Osteoblast (primary cell): ENCODE data around the gene IDUA. TPM values are rescaled to one million over a fixed set of nuclear protein-coding genes. Genes with fewer than 3 reads are reported as not detected.
"Not testable (repeated sequence)": the region's sequence is repeated elsewhere in the genome, so short reads cannot be mapped to it uniquely, and the experiment has no call there.

Source experiments
- DNase-seq: peaks from one replicate; pipeline ENCODE4 v3.0.0; 2011; ENCODE audit warnings: low spot score, mixed read lengths; ENCODE audit not compliant: insufficient read length; ENCODE audit errors: missing footprints
- H2AFZ ChIP-seq: 2 replicates; pipeline ENCODE4 v1.6.0; 2011; ENCODE audit warnings: mild to moderate bottlenecking, low read length
- H3K27ac ChIP-seq: 2 replicates; pipeline ENCODE4 v1.5.1; 2011; ENCODE audit warnings: mild to moderate bottlenecking, low read depth, low read length, moderate library complexity
- H3K27me3 ChIP-seq: 2 replicates; pipeline ENCODE4 v1.6.0; 2012; ENCODE audit warnings: mild to moderate bottlenecking, control low read depth, inconsistent platforms, low read length, moderate library complexity; ENCODE audit not compliant: insufficient read depth
- H3K36me3 ChIP-seq: 2 replicates; pipeline ENCODE4 v1.5.1; 2011; ENCODE audit warnings: mild to moderate bottlenecking, low read length, control low read depth, moderate library complexity; ENCODE audit not compliant: insufficient read depth
- H3K4me1 ChIP-seq: 2 replicates; pipeline ENCODE4 v1.5.1; 2011; ENCODE audit warnings: mild to moderate bottlenecking, low read length, control low read depth, moderate library complexity; ENCODE audit not compliant: insufficient read depth
- H3K4me2 ChIP-seq: 2 replicates; pipeline ENCODE4 v1.6.0; 2011; ENCODE audit warnings: mild to moderate bottlenecking, low read length; ENCODE audit not compliant: insufficient read depth
- H3K4me3 ChIP-seq: fragments of 200-600 bp; sonication (generic); 3 replicates; pipeline ENCODE4 v1.5.1; 2012; ENCODE audit warnings: mild to moderate bottlenecking, low read length, inconsistent platforms; ENCODE audit not compliant: insufficient read depth
- H3K79me2 ChIP-seq: 2 replicates; pipeline ENCODE4 v1.6.0; 2012; ENCODE audit warnings: mild to moderate bottlenecking, low read length, control low read depth, inconsistent platforms; ENCODE audit not compliant: insufficient read depth
- H3K9me3 ChIP-seq: 2 replicates; pipeline ENCODE4 v1.5.1; 2011; ENCODE audit warnings: low read depth, low read length, control low read depth
- H4K20me1 ChIP-seq: 2 replicates; pipeline ENCODE4 v1.6.0; 2012; ENCODE audit warnings: mild to moderate bottlenecking, low read length, control low read depth; ENCODE audit not compliant: insufficient read depth
- total RNA-seq: library from RNA; depleted of rRNA; stranded (reverse); fragments of >200 nt; gene quantifications from 2 replicates; pipeline ENCODE4 v1.2.3, GENCODE V29; 2012
- TF ChIP-seq, protein P1 (sequence below): IDR thresholded peaks from 2 replicates; pipeline ENCODE4 v1.5.1; 2011; ENCODE audit warnings: mild to moderate bottlenecking, low read depth, low read length, moderate library complexity; ENCODE audit errors: extremely low read depth

Gene IDUA
- total RNA-seq, 1 donor, result 26.4 TPM

GRCh38 chr4:1053080-1053661 lies 66.3 kb downstream of the IDUA start:
- TF ChIP-seq, protein P1, sequence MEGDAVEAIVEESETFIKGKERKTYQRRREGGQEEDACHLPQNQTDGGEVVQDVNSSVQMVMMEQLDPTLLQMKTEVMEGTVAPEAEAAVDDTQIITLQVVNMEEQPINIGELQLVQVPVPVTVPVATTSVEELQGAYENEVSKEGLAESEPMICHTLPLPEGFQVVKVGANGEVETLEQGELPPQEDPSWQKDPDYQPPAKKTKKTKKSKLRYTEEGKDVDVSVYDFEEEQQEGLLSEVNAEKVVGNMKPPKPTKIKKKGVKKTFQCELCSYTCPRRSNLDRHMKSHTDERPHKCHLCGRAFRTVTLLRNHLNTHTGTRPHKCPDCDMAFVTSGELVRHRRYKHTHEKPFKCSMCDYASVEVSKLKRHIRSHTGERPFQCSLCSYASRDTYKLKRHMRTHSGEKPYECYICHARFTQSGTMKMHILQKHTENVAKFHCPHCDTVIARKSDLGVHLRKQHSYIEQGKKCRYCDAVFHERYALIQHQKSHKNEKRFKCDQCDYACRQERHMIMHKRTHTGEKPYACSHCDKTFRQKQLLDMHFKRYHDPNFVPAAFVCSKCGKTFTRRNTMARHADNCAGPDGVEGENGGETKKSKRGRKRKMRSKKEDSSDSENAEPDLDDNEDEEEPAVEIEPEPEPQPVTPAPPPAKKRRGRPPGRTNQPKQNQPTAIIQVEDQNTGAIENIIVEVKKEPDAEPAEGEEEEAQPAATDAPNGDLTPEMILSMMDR, result no peak
- Histone ChIP-seq H3K27me3 (peaks cover 34% of the 10 kb centered on the region), H3K9me3 (no peaks in the 10 kb centered on the region), H3K4me2 (peak overlapping the region; percentile 8), H3K4me1 (peaks cover 17% of the 10 kb centered on the region), H4K20me1 (no peaks in the 10 kb centered on the region), H2AFZ (no peak overlapping the region), H3K36me3 (no peaks in the 10 kb centered on the region), H3K27ac (no peak overlapping the region), H3K79me2 (no peaks in the 10 kb centered on the region), H3K4me3 (peak overlapping the region; percentile 31)
- DNase-seq, result peak; percentile 95

- DNase-seq, H3K4me2 ChIP-seq, H4K20me1 ChIP-seq, H2AFZ ChIP-seq, H3K27ac ChIP-seq, H3K36me3 ChIP-seq, H3K9me3 ChIP-seq, H3K79me2 ChIP-seq, H3K4me3 ChIP-seq: not testable (repeated sequence)
- H3K4me1 ChIP-seq, result peaks cover 17% of the 10 kb centered on the region
- peaks cover 41% of the 10 kb centered on the region for H3K27me3 ChIP-seq
Measured at GRCh38 chr4:1053891-1054290, 67.0 kb downstream of the IDUA start.

Other genes starting within 250 kb of the IDUA start
- not detected in 2 replicates for gene CPLX1, start 160.9 kb upstream of the IDUA start, total RNA-seq
- gene GAK, start 54.7 kb upstream of the IDUA start, total RNA-seq, result 45.7 and 48.9 TPM in 2 replicates
- gene TMEM175, start 54.6 kb upstream of the IDUA start, total RNA-seq, result 12.4 and 13.8 TPM in 2 replicates
- 10.3 and 15.2 TPM in 2 replicates for gene DGKQ, start 13.5 kb upstream of the IDUA start, total RNA-seq
- 0.36 and 0.59 TPM in 2 replicates for gene SLC26A1, start 6.4 kb downstream of the IDUA start, total RNA-seq
- gene FGFRL1, start 24.6 kb downstream of the IDUA start, total RNA-seq, result 29.2 and 30.8 TPM in 2 replicates
- gene RNF212, start 126.5 kb downstream of the IDUA start, total RNA-seq, result 7.1 and 7.6 TPM in 2 replicates
- gene SPON2, start 185.5 kb downstream of the IDUA start, total RNA-seq, result 29.8 and 38.7 TPM in 2 replicates